Globus pallidus (tissue), 1 donor: ENCODE measurements around the gene VASP.

Experiments used
- DNase-seq: peaks from one replicate; pipeline ENCODE4 v3.0.0-alpha.2; 2015; ENCODE audit warnings: low spot score

Gene VASP

GRCh38 chr19:45473682-45474605 is 33.3 kb upstream of the VASP start:
- no peak for DNase-seq

GRCh38 chr19:45474606-45475521 is 32.4 kb upstream of the VASP start:
- DNase-seq: no peak

GRCh38 chr19:45475537-45476291 is 31.6 kb upstream of the VASP start:
- DNase-seq: no peak

GRCh38 chr19:45476304-45476703 is 31.0 kb upstream of the VASP start:
- DNase-seq: no peak

- DNase-seq: no peak
Measured at GRCh38 chr19:45477186-45477585, 30.1 kb upstream of the VASP start.

DNA sequence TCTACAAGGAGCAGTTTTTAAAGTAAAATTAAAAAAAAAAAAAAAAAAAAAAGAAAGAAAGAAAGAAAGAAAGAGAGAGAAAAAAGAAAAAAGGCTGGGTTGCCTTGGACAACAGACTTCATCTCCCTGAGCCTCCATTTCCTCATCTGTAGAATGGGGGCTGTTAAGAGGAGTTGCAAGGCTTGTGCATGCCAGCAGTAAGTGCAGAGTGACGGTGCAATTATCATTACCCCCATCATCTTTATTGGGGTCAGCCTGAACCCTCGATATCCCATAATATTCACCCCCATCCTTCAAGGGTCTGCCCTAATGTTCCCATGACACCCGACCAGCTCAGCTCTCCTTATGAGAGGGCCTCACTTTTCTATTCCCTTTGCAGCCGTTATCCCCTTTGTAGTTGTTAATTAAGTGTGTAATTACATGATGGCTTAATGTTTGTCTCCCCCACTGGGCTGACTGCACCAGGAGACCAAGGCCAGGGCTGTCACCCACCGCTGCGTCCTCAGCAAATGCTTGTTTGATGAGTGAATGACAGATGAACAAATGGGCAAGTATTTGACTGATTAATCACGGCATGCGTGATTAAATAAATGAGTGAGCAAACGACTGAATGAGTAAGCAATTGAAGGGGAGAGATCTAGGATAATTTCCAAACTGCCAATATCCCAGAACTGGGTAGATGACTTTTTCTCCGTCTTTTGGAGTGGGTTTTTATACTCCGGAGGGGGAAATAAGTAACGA is 29.4 kb upstream of the VASP start:
- no peak for DNase-seq

- DNase-seq: peak; percentile 85
Measured at GRCh38 chr19:45478454-45479238, 28.6 kb upstream of the VASP start.

DNA sequence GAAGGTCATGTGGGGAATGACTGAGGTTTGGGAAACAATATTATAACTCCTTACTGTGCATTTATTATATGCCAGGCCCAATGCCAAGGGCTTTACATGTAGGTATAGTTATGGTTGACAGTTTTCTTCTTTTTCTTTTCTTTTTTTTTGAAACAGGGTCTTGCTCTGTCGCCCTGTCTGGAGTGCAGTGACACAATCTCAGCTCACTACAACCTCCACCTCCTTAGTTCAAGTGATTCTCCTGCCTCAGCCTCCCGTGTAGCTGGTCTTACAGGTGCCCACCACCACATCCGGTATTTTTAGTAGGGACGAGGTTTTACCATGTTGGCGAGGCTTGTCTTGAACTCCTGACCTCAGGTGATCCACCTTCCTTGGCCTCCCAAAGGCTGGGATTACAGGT is 24.2 kb upstream of the VASP start:
- no peak for DNase-seq

- no peak for DNase-seq
Measured at GRCh38 chr19:45484273-45484945, 22.9 kb upstream of the VASP start.

DNA sequence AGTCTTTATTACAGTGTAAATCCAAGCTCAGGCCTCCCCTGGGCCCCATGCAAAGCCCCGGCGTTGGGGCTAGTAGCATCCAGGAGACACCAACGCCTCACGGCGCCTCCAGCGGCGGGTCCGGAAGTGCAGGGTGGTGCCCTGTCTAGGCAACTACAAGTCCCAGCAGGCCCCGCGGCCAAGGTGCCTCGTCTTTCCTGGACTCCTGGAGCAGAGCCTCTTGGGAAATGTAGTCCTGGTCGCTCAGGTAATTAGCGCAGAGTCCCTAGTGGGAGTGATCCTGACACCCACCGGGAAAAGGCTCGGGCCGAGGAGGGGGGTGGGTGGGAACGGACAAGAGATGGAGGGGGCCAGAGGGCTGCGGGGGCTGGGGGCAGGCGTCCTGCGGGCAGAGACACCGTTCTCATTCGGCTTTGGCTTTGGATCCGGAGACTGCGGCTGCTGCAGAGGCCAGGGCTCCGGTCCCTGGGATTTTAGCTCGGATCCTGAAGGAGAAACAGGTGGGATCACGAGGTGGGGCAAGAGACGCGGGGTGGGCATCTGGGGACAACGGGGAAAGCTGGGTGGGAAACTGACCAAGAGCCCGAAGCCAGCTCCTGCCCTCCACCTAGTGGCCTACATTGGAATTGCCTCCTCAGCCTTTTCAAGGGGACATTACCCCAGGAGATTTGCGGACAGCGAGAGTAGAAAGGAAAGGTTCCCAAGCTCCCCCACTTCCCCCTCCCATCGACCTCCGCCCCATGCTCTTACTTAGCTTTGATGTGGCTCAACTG is 21.8 kb upstream of the VASP start:
- peak; percentile 94 for DNase-seq

GRCh38 chr19:45488708-45489107 is 18.6 kb upstream of the VASP start:
- DNase-seq: no peak

- no peak for DNase-seq
Measured at GRCh38 chr19:45489216-45489855, 17.9 kb upstream of the VASP start.

DNA sequence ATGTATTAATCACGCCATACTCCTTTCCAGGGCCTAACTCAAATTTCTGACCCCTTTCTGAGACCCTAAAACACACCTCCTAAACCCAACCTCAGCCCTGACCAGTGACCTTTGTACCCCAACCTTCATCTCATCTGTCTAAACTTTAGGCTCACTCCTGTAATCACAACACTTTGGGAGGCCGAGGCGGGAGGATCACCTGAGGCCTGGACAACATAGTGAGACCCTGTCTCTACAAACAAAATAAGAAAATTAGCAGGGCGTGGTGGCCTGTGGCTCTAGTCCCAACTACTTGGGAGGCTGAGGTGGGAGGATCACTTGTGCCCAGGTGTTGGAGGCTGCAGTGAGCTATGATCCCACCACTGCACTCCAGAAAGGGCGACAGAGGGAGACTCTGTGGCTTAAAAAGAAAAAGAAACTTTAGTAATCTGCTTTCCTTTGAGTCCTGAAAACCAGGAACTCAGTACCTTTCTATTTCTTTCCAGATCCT is 15.1 kb upstream of the VASP start:
- DNase-seq: no peak

GRCh38 chr19:45492627-45493470 is 14.4 kb upstream of the VASP start:
- DNase-seq: no peak

DNA sequence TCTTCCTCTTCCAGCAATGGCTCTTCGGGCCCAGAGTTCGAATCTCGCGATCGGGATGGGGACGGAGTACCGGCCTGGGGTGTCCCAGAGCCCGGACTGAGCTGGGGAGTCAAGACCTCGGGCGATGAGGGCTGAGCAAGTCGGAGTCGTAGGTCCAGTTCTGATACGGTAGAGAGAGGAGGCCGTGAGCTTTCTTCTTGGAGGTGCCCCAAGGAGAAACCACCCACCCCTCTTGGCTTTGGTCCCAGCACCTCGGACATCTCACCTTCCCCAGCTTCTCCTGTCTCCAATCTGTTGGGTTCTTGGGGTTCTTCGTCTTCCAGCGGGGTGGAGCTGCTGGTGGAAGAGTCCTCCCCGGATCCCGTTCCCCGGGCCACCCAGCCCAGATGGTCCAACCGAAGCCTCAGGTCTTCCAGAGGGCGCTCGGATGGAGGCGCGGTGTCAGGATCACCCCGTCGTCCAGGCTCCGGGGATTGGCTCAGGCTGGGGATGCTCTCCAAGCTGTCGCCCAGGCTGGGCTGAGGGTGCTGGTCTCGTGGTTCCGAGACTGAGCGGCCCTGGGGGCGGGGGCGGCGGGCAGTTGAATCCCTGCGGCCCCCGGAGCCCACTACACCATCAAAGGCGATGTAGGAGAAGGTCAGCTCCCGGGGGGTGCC is 12.9 kb upstream of the VASP start:
- no peak for DNase-seq

DNA sequence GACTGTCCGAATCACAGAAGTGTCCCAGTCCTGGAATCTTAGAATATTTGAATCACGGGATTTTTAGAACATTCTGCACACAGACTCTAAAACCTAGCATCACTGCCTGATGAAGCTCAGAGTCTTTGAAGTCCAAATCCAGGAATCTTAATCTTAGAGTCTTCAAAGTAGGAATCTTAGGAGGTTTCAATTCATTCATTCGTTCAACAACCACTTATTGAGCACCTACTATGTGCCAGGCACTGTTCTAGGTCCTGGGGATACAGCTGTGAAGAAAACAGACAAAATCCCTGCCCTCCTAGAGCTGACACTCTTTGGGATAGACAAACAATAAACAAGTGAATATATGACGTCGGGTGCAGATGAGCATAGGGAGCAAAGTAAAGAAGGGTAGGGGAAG is 12.1 kb upstream of the VASP start:
- no peak for DNase-seq

- no peak for DNase-seq
Measured at GRCh38 chr19:45496349-45496953, 10.8 kb upstream of the VASP start.
